ENCODE measurements around the gene ARHGEF4. TPM values are rescaled to one million over a fixed set of nuclear protein-coding genes. Genes with fewer than 3 reads are reported as not detected.

ARHGEF4 gene
- total RNA-seq, 1 donor from 2014 or later, result 74.8 TPM

- Histone ChIP-seq H3K4me3 (ENCODE audit: low read depth, low read length) (no peak overlapping the region), H3K36me3 (ENCODE audit: control insufficient read depth, insufficient read depth, low read length) (peaks cover 29% of the 10 kb centered on the region), H3K27me3 (ENCODE audit: control insufficient read depth, insufficient read depth, low read length) (no peaks in the 10 kb centered on the region)
- DNase-seq (ENCODE audit: low read depth) (no peak), FAIRE-seq (no peak)
- TF ChIP-seq CTCF (IDR thresholded peaks at IDR 0.05; ENCODE audit: insufficient read depth, low read length, severe bottlenecking), result no peak
Measured at GRCh38 chr2:131044757-131045150, 208.0 kb downstream of the ARHGEF4 start.

GRCh38 chr2:131045286-131046027, 208.7 kb downstream of the ARHGEF4 start:
- no peak for TF ChIP-seq CTCF (IDR thresholded peaks at IDR 0.05; ENCODE audit: insufficient read depth, low read length, severe bottlenecking)
- FAIRE-seq (no peak), DNase-seq (ENCODE audit: low read depth) (no peak)
- no peaks in the 10 kb centered on the region for H3K27me3 ChIP-seq (ENCODE audit: control insufficient read depth, insufficient read depth, low read length)
- peaks cover 28% of the 10 kb centered on the region for H3K36me3 ChIP-seq (ENCODE audit: control insufficient read depth, insufficient read depth, low read length)
- H3K4me3 ChIP-seq (ENCODE audit: low read depth, low read length), result no peak overlapping the region

- H3K36me3 ChIP-seq (ENCODE audit: control insufficient read depth, insufficient read depth, low read length), result peaks cover 24% of the 10 kb centered on the region
- TF ChIP-seq CTCF (IDR thresholded peaks at IDR 0.05; ENCODE audit: insufficient read depth, low read length, severe bottlenecking), result no peak
- FAIRE-seq, result no peak
- no peaks in the 10 kb centered on the region for H3K27me3 ChIP-seq (ENCODE audit: control insufficient read depth, insufficient read depth, low read length)
- no peak for DNase-seq (ENCODE audit: low read depth)
- no peak overlapping the region for H3K4me3 ChIP-seq (ENCODE audit: low read depth, low read length)
Measured at GRCh38 chr2:131046028-131046917, 209.6 kb downstream of the ARHGEF4 start.

- no peaks in the 10 kb centered on the region for H3K27me3 ChIP-seq (ENCODE audit: control insufficient read depth, insufficient read depth, low read length)
- DNase-seq (ENCODE audit: low read depth) (no peak), FAIRE-seq (no peak)
- no peak for TF ChIP-seq CTCF (IDR thresholded peaks at IDR 0.05; ENCODE audit: insufficient read depth, low read length, severe bottlenecking)
- peaks cover 16% of the 10 kb centered on the region for H3K36me3 ChIP-seq (ENCODE audit: control insufficient read depth, insufficient read depth, low read length)
- no peak overlapping the region for H3K4me3 ChIP-seq (ENCODE audit: low read depth, low read length)
Measured at GRCh38 chr2:131046918-131047652, 210.4 kb downstream of the ARHGEF4 start.

GRCh38 chr2:131047920-131048560, 211.3 kb downstream of the ARHGEF4 start:
- Histone ChIP-seq H3K27me3 (ENCODE audit: control insufficient read depth, insufficient read depth, low read length) (no peaks in the 10 kb centered on the region), H3K36me3 (ENCODE audit: control insufficient read depth, insufficient read depth, low read length) (peaks cover 24% of the 10 kb centered on the region), H3K4me3 (ENCODE audit: low read depth, low read length) (no peak overlapping the region)
- TF ChIP-seq CTCF (IDR thresholded peaks at IDR 0.05; ENCODE audit: insufficient read depth, low read length, severe bottlenecking), result no peak
- FAIRE-seq (no peak), DNase-seq (ENCODE audit: low read depth) (no peak)
